Measurements from ENCODE around the gene TBCC.

GRCh38 chr6:42709871-42710270 is 36.0 kb downstream of the TBCC start:
- no peak for TF ChIP-seq POLR2A (IDR thresholded peaks at IDR 0.05; ENCODE audit: low read depth, low read length)
- no peak for TF ChIP-seq POLR2AphosphoS5 (IDR thresholded peaks at IDR 0.05; ENCODE audit: low read depth, low read length)
- TF ChIP-seq PAX5 (IDR thresholded peaks at IDR 0.05; ENCODE audit: insufficient read depth, low read length, severe bottlenecking), result no peak
